Suprapubic skin (tissue), 4 donors: Measurements from ENCODE around the gene NTM. TPM values are rescaled to one million over a fixed set of nuclear protein-coding genes. Genes with fewer than 3 reads are reported as not detected.

Source experiments
- DNase-seq, 2 donors: peaks; one replicate each; pipeline ENCODE4 v3.0.0-alpha.2; 2019; ENCODE audit warnings: low spot score in 2 of 2
- H3K27ac ChIP-seq: fragments of 200-600 bp; sonication (generic); one replicate; pipeline ENCODE4 v1.5.1; 2019
- H3K27me3 ChIP-seq: fragments of 200-600 bp; sonication (generic); one replicate; pipeline ENCODE4 v1.5.1; 2019
- H3K36me3 ChIP-seq: fragments of 200-600 bp; sonication (generic); one replicate; pipeline ENCODE4 v1.5.1; 2019
- H3K4me1 ChIP-seq: fragments of 200-600 bp; sonication (generic); one replicate; pipeline ENCODE4 v1.5.1; 2019
- H3K4me3 ChIP-seq: fragments of 200-600 bp; sonication (generic); one replicate; pipeline ENCODE4 v1.5.1; 2019; ENCODE audit warnings: mild to moderate bottlenecking
- H3K9me3 ChIP-seq: fragments of 200-600 bp; sonication (generic); one replicate; pipeline ENCODE4 v1.5.1; 2019
- EP300 ChIP-seq: sonication (generic); formaldehyde crosslinking; IDR thresholded peaks from one replicate; pipeline ENCODE4 v1.6.1; 2017; ENCODE audit warnings: antibody characterized with exemption
- POLR2A ChIP-seq, 2 donors: fragments of 450-650 bp; IDR thresholded peaks; one replicate each; pipeline ENCODE4 v1.6.1; 2017; ENCODE audit warnings: antibody characterized with exemption in 2 of 2, mild to moderate bottlenecking in 2 of 2, moderate library complexity in 2 of 2
- POLR2AphosphoS5 ChIP-seq, 3 donors: sonication (generic); formaldehyde crosslinking; IDR thresholded peaks; one replicate each; pipeline ENCODE4 v1.6.1; 2017; ENCODE audit warnings: antibody characterized with exemption in 3 of 3
- WGBS: methylation state at CpG from one replicate; pipeline ENCODE4 v1.1.5; 2018; 5-methylcytosine and 5-hydroxymethylcytosine counted together
- total RNA-seq, 4 donors: library from RNA; depleted of rRNA; stranded (reverse); fragments of >200 nt; gene quantifications; one replicate each; pipeline ENCODE4 v1.1.0, GENCODE V29; 2016
- TF ChIP-seq, protein P1 (sequence below), 2 donors: fragments of 200-600 bp in 1 of 2; fragments of 450-650 bp in 1 of 2; sonication (generic) in 1 of 2; IDR thresholded peaks; one replicate each; pipeline ENCODE4 v1.5.1; 2016 to 2019; ENCODE audit warnings: antibody characterized with exemption in 2 of 2, mild to moderate bottlenecking in 1 of 2, moderate library complexity in 1 of 2

Gene NTM
- total RNA-seq, 4 donors from 2014 or later: 0.19 to 19.1 (median 2.1) TPM

DNA sequence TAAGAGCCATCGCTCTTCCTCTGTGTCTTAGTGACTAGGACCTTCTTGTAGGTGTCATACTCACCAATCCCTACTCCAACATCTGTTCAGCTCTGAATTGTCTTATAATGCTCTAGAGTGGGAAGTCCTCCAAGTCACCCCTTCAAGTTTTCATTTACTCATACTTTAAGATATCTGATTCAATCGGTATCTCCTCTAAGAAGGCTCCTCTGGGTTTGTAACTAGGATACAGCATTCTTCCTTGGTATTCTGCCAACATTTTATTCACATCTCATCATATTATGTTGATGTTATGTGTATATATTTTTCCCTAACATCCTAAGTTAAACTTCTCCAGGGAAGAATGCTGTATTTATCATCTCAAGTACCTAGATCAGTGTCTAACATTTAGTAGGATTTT lies 662.1 kb downstream of the NTM start:
- Histone ChIP-seq H3K27ac (no peak overlapping the region), H3K4me3 (no peak overlapping the region), H3K9me3 (no peaks in the 10 kb centered on the region), H3K4me1 (no peaks in the 10 kb centered on the region), H3K36me3 (no peaks in the 10 kb centered on the region), H3K27me3 (no peaks in the 10 kb centered on the region)
- no peak for TF ChIP-seq EP300
- no peak for TF ChIP-seq POLR2A (IDR thresholded peaks at IDR 0.05)
- TF ChIP-seq, protein P1, sequence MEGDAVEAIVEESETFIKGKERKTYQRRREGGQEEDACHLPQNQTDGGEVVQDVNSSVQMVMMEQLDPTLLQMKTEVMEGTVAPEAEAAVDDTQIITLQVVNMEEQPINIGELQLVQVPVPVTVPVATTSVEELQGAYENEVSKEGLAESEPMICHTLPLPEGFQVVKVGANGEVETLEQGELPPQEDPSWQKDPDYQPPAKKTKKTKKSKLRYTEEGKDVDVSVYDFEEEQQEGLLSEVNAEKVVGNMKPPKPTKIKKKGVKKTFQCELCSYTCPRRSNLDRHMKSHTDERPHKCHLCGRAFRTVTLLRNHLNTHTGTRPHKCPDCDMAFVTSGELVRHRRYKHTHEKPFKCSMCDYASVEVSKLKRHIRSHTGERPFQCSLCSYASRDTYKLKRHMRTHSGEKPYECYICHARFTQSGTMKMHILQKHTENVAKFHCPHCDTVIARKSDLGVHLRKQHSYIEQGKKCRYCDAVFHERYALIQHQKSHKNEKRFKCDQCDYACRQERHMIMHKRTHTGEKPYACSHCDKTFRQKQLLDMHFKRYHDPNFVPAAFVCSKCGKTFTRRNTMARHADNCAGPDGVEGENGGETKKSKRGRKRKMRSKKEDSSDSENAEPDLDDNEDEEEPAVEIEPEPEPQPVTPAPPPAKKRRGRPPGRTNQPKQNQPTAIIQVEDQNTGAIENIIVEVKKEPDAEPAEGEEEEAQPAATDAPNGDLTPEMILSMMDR (IDR thresholded peaks at IDR 0.05): no peak
- no peak for TF ChIP-seq POLR2AphosphoS5 (IDR thresholded peaks at IDR 0.05)
- DNase-seq: no peak
- 74% methylated on average over 2 of the region's 2 CpGs for WGBS

DNA sequence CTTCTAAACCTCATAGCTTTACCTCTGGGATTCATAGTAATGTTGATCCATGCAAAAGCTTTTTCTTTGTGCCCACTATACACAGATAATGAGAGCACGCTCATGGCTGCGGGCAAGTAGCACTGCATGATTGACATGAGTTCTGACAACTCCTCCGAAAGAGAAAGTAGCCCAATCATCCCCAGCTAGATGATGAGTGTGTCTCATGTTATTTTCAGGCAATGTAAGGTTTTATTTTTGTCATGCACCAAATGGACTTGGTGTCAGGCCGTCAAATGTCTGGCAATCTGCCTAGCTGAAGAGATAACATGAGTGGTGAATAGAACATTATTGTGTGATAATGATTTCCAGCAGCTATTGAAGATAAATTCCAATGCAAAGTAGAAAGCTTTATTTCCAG lies 662.6 kb downstream of the NTM start:
- Histone ChIP-seq H3K27ac (no peak overlapping the region), H3K36me3 (no peaks in the 10 kb centered on the region), H3K4me1 (no peaks in the 10 kb centered on the region), H3K9me3 (no peaks in the 10 kb centered on the region), H3K4me3 (no peak overlapping the region), H3K27me3 (no peaks in the 10 kb centered on the region)
- TF ChIP-seq POLR2AphosphoS5 (IDR thresholded peaks at IDR 0.05) (no peak), POLR2A (IDR thresholded peaks at IDR 0.05) (no peak), EP300 (no peak)
- TF ChIP-seq, protein P1 (IDR thresholded peaks at IDR 0.05): no peak
- DNase-seq: no peak
- 74% methylated on average over 4 of the region's 4 CpGs for WGBS

DNA sequence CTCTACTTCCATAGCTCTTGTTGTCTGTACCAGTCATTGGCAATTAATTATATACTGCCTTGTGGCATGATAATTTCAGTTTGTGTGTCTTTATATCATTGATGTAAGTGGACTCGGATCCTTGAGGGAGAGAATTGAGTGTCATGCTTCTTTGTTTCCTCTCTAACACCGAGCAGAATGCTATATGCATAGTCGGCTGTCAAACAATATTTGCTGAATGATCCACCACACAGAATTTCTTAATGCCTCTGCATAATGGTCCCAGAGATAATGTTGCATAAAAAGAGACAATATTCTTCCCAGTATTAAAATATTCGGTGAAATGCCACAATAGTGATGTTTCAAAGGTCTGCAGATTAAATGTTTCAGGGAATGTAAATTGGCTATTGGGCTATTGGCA lies 664.8 kb downstream of the NTM start:
- Histone ChIP-seq H3K4me3 (no peak overlapping the region), H3K27ac (no peak overlapping the region), H3K4me1 (no peaks in the 10 kb centered on the region), H3K27me3 (no peaks in the 10 kb centered on the region), H3K9me3 (no peaks in the 10 kb centered on the region), H3K36me3 (no peaks in the 10 kb centered on the region)
- no peak for TF ChIP-seq POLR2A (IDR thresholded peaks at IDR 0.05)
- TF ChIP-seq POLR2AphosphoS5 (IDR thresholded peaks at IDR 0.05): no peak
- TF ChIP-seq, protein P1 (IDR thresholded peaks at IDR 0.05): no peak
- no peak for TF ChIP-seq EP300
- WGBS: 81% methylated on average over 4 of the region's 4 CpGs
- no peak for DNase-seq

DNA sequence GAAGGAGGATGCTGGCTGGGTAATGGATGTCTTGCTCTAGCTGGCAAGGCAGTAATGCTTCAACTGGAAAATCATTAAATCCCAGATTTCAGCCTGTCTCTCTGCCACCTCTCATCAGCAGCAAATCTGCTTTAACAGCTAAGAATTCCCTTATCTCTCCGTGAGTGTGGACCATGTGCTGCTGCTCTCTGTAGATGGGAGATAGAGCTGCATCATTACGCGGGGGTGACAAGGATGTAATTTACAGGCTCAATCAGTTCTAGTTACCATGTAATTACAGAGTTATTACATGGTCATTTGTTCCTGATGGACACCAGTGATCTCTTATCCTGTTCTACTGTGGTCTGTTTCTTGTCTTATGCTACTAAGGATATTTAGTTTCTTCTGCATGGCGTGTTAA lies 665.4 kb downstream of the NTM start:
- TF ChIP-seq, protein P1 (IDR thresholded peaks at IDR 0.05): no peak
- no peak for TF ChIP-seq EP300
- TF ChIP-seq POLR2A (IDR thresholded peaks at IDR 0.05): no peak
- no peak for TF ChIP-seq POLR2AphosphoS5 (IDR thresholded peaks at IDR 0.05)
- 56% methylated on average over 4 of the region's 4 CpGs for WGBS

DNA sequence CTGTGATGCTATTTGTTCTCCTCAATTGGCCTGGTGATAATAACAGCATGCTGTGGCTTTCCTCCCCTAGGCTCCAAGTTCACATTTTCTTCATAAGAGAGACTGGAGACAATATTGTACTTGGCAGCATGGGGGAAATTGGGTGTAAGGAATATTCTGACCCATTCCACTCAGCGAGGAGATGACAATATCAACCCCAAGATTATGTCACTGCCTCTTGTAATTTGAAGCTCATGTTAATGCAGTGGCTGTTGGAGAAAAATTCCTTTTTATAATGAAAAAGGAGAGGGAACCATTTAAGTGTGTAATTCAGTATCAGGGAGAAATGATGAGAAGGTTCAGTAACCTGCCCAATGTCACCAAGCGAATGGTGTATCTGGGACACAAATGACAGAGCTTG lies 665.8 kb downstream of the NTM start:
- no peak for DNase-seq
- H3K9me3 ChIP-seq: no peaks in the 10 kb centered on the region
- TF ChIP-seq EP300 (no peak), POLR2A (IDR thresholded peaks at IDR 0.05) (no peak)
- TF ChIP-seq, protein P1 (IDR thresholded peaks at IDR 0.05): no peak
- no peaks in the 10 kb centered on the region for H3K4me1 ChIP-seq
- no peak overlapping the region for H3K4me3 ChIP-seq
- WGBS: 77% methylated on average over 2 of the region's 2 CpGs
- H3K27ac ChIP-seq: no peak overlapping the region
- H3K27me3 ChIP-seq: no peaks in the 10 kb centered on the region
- H3K36me3 ChIP-seq: no peaks in the 10 kb centered on the region

More for the DNA sequence above, 665.4 kb downstream of the NTM start:
- no peak for DNase-seq
- Histone ChIP-seq H3K36me3 (no peaks in the 10 kb centered on the region), H3K4me3 (no peak overlapping the region), H3K9me3 (no peaks in the 10 kb centered on the region), H3K4me1 (no peaks in the 10 kb centered on the region), H3K27me3 (no peaks in the 10 kb centered on the region), H3K27ac (no peak overlapping the region)
